Inferior parietal cortex (tissue), 1 donor: ENCODE results near the gene NHSL2.

Experiments used
- DNase-seq: peaks from one replicate; pipeline ENCODE4 v3.0.0-alpha.2; 2016; ENCODE audit errors: extremely low spot score

The NHSL2 gene

DNA sequence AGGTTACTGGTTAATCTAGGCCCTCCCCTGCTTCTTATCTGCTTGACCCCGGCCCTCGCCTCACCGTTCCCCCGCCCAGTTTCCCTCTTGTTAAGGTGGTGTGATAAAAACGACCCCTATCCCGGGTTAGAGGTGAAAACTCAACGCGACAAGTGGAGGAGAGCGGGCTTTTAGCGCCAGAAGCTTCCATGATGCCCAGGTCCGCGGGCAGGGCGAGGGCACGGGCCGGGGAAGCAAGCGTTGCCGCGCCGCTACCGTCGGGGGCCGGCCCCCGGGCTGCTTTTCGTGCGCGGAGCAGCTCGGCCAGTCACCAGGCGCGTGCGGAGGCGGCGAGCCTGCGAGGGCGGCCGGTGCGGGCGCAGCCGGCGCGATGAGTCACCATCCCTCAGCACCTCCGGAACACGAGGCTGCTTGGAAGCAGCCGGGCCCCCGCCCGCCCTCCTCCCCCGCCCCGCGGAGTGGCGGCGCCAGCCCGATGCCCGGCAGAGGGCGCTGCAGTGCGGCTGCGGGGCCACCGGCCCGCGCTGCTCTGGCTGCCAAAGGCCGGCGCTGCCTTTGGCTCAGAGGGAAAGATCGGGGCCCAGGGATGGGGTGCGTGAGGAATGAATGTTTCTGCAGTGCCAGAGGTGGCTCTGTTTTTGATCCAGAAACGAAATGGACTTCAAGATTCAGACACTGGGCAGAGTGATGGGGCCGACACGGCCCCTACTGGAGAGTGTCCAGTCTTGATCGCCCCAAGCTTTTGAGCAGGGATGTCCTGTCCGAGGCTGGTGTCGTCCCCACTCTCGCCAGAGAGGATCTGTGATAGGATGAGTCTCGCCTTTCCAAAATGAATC lies 107.8 kb downstream of the NHSL2 start:
- peak; percentile 41 for DNase-seq

DNA sequence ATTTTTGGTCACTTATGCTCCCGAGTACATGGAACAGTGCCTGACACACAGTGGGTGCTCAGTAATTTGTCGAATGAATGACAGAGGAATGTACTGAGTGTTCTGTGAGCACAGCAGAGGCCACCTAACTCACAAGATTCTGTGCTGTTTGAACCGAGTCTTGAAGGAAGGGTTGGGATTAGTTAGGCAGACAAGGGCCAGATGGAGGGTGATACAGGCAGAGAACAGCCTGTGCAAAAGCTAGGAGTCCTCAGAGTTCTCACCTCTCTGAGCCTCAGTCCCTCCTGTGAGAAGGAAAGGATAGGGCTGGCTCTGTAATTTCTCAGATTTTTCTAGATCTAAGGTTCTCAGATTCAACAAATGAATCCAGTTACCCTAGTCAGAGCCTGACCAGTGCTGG lies 108.8 kb downstream of the NHSL2 start:
- no peak for DNase-seq

DNA sequence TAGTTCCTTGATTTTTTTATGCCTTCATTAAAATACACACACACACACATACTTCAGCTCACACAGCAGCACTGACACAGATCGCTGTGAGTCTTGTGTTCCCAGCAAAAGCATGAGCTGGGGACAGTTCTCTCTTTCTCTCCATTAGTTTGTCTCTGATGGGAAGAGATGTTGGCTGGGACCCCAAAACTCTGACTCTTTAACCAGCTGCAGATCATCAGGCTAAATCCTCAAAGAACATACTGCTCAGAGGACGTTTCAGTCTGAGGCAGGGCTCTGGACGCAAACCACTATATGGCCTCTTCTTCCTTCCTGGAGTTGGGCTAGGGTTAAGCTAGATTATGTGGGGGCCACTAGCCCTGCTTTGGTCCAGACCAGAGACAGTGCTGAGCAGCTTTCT lies 109.6 kb downstream of the NHSL2 start:
- no peak for DNase-seq

GRCh38 chrX:72020788-72021187 lies 110.1 kb downstream of the NHSL2 start:
- no peak for DNase-seq

- no peak for DNase-seq
Observed at GRCh38 chrX:72021975-72022374, 111.3 kb downstream of the NHSL2 start.

- no peak for DNase-seq
Observed at GRCh38 chrX:72023071-72023470, 112.4 kb downstream of the NHSL2 start.

DNA sequence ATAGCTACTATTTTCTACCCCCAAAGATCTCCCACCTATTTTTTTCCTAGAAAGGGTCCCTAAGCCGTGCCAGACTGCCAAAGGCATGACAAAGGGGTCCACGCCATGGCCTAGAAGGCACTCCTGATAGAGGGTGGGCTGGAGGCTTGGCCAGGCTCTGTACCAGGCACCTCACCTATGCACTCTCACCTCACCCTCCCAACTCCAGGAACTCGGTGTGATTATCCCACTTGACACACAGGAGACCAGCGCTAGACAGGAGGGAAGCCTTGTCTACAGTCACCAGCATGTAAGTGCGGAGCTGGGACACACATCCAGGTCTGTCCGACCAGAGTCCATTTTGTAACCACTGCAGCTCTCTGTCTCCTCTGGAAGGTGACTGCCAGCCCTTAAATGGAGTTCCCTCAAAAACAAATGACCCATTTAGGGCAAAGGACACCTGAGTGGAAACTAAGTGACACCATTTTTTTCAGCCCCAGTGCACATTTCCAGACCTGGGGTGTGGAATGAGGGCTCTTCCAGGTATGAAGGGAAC lies 114.7 kb downstream of the NHSL2 start:
- DNase-seq = no peak

DNA sequence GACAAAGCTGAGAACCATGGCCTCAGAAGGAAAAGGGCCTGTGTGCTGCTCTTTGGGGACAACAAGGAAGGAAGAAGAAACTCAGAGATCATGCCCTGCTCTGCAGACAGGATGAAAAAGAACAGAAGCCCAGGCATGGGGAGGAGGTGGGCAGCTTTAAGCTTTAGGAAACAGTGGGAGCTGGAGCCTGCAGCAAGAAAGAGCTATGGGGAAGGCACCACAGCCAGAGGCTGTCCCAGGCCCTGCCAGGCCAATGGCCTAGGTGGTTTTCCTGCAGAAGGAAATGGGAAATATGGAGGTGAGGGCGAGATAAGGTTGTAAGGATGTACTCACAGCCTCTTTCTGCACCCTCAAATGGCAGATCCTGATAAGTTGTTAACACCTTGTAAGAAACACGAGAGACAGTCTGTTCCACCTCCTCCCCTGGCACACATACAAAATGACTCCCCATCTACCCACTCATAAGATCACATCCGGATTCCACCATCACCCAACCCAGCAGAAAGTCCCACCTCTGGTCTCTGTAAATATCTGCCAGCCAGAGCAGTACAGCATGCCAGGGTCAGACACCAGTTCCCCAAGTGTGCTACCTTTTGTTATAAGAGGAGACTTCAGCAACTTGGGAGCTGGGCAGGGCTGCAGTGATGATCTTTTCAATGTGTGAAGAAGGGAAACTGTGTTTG lies 115.8 kb downstream of the NHSL2 start:
- DNase-seq = no peak

DNA sequence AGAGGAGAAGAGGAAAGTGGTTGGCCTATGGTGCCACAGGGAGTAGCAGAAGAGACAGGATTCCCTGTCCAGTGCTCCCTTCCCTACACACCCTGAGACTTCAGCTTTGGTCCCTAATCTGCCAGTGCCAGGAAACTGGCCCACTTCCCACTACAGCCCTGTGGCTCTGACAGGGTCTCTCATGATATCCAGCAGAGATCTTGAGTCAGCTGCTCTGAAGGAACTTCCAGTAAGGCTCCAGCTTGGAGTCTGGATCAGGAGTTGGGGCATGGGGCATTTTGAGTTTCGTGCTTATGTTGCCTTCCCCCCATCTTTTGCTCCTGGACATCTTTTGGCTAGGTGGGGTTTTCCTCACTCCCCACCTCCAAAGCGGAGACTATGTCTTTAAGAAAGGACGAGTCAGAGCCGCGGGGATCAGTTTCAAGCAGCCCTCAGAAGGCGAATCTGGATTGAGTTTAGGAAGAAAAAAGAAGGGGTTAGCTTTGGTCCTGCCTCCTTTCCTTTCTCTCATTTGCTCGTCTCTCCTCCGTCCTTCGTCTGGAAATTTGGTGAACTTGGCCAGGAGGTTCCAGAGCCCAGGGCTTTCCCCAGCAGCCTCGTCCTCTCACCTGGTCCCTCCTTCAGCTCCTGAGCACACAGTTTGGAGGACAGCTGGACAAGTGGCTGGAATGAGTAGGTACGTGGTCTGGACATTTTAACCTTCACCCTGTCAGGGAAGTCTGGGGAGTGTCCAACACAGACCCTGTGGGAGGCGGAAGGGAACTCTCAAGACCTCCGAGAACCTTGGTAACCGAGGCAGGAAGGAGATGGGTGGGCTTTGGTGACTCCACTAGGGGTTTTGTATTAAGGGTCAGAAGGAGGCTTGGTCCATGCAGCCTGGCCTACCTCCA lies 116.6 kb downstream of the NHSL2 start:
- DNase-seq = no peak

DNA sequence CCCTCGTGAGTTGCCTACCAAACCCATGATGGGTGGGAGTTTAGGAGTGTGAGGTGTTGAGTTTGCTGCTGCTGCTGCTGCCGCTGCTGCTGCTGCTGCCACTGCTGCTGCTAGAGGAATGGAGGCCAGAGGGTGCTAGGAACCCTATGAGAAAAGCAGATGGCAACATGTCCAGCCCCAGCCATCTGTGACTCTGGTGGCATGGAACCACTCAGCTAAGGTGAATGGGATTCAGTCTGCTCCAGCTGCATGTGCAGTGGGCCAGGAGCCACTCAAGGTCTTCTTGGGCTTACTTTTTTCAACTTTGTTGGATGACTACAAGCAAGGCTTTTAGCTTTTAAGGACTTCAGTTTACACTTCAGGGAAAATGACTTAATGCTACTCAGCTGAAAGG lies 117.3 kb downstream of the NHSL2 start:
- no peak for DNase-seq

- DNase-seq = no peak
Observed at GRCh38 chrX:72028701-72029470, 118.2 kb downstream of the NHSL2 start.

DNA sequence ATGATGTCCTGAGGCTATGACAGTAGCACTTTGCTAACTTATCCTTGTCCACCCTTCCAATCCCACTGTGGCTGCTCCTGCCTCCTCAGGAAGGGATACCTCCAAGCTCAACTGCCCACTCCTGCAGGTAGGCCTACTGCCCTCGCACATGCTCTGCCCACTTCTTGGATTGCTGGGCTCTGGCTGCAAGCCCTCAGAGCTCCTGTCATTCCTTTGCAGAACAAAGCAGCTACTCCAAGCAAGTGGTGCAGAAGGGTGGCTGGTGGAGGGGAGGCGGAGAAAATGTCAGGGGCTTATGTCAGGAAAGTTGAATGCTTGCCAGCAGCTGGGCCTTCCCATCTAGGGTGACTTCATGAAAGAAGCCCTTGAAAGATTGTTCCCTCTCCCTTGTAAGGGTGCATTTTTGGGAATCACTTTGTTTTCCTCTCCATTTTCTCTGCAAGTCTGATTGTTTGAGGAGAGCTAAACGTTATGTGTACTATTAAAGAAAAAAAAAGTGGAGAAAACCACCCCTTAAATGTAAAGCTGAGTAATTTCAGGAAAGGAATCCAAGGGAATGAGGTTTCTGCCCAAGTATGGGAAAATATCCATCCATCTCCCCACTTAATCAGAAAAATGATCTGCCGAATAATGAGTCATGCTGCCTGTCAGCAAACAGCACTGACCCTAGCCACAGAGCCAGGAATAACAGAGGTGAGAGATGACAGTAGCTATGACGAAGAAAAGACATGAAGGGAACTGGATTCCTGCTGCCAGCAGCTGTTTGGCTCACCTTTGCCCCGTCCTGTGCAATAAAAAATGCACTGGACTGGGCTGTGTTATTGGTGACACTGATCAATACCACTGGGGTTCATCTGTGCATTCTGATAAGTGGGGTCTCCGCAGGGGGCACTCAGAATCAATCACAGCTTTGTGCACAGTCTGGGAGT lies 119.1 kb downstream of the NHSL2 start:
- no peak for DNase-seq

DNA sequence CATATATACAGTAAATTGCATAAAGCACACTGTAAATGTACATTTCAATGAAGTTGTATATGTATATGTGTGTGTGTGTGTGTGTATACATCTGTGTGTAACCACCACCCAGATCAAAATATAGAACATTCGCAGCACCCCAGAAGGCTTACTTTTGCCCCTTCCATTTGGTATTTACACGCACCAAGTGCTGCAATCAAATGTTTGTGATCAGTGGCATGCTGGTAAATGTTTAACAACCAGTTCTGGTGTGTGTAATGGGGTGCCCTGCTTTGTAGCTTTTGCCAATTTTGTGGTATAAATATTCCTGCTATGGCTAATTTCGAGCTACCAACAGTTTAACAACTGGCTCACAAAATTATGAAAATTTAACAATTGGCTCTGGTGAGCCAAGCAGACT lies 119.8 kb downstream of the NHSL2 start:
- DNase-seq = no peak

- no peak for DNase-seq
Observed at GRCh38 chrX:72031118-72031517, 120.5 kb downstream of the NHSL2 start.

GRCh38 chrX:72031634-72032033 lies 121.0 kb downstream of the NHSL2 start:
- DNase-seq = no peak

DNA sequence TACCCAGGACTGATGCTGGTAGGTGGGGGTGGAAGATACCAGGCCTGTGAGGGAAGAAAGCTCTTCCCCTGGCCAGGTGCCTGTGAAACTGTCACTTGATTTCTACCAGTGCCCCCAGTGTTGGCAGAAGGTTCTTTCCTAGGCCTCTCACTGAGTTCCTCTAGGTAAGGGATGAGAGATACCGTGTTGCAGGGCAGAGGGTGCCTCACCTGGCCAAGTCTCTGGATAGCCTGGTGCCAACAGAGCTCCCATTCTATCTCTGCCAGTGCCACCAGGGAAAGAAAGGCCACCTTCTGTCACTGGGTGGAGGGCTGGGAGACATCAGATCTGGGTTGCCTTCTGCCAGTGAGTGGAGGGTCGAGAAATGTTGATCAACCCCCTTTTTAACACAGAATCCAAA lies 127.0 kb downstream of the NHSL2 start:
- no peak for DNase-seq

- no peak for DNase-seq
Observed at GRCh38 chrX:72038016-72038415, 127.4 kb downstream of the NHSL2 start.

- no peak for DNase-seq
Observed at GRCh38 chrX:72038868-72039267, 128.2 kb downstream of the NHSL2 start.

DNA sequence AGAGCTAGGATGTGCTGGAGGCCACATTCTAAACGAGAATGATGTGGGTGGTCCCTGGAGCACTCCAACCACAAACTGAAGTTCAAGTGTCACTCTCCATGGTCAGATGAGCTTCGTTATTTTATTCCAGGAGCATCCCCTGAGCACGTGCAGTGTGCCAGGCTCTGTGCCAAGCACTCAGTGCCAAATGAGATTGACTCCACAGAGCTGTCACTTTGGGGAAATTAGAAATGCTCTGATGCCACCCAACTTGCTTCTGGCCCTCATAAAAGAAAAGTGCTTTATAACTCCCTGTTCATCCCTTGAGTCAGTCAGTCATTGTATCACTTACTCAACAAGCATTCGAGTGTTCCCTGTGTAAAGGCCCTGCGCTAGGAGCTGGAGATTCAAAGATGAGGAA lies 129.9 kb downstream of the NHSL2 start:
- DNase-seq = no peak

- DNase-seq = no peak
Observed at GRCh38 chrX:72041176-72041575, 130.5 kb downstream of the NHSL2 start.
